HL-60 (cell line): ENCODE data around the gene IFRD2.
A peak's percentile ranks its signal among the peaks of the same experiment; 100 is the strongest.

ENCODE experiments used
- DNase-seq, 2 experiments: peaks; one replicate each; pipeline ENCODE4 v3.0.0-alpha.2; 2010 to 2020; ENCODE audit warnings: low read depth in 1 of 2, low spot score in 1 of 2
- H3K27ac ChIP-seq: fragments of 250-450 bp; sonication (Bioruptor Pico); replicated peaks from 2 replicates; pipeline ENCODE4 v1.5.1; 2020; ENCODE audit warnings: mild to moderate bottlenecking, moderate library complexity
- H3K27me3 ChIP-seq: fragments of 250-450 bp; sonication (Bioruptor Pico); 2 replicates; pipeline ENCODE4 v1.5.1; 2021; ENCODE audit warnings: mild to moderate bottlenecking, moderate library complexity; ENCODE audit not compliant: insufficient read depth, poor library complexity, severe bottlenecking
- H3K4me3 ChIP-seq: replicated peaks from 2 replicates; pipeline ENCODE4 v1.5.1; 2011; ENCODE audit warnings: mild to moderate bottlenecking, control low read depth, low read length; ENCODE audit not compliant: insufficient read depth
- GABPA ChIP-seq: IDR thresholded peaks from 2 replicates; pipeline ENCODE4 v1.6.1; 2012; ENCODE audit warnings: low read depth
- POLR2AphosphoS5 ChIP-seq: IDR thresholded peaks from 2 replicates; pipeline ENCODE4 v1.6.1; 2012; ENCODE audit warnings: low read depth
- SPI1 ChIP-seq: IDR thresholded peaks from 2 replicates; pipeline ENCODE4 v1.6.1; 2012; ENCODE audit warnings: low read depth, mild to moderate bottlenecking, borderline replicate concordance
- TF ChIP-seq, protein P1 (sequence below): IDR thresholded peaks from one replicate; pipeline ENCODE4 v1.5.1; 2011; ENCODE audit warnings: low read length, control low read depth, inconsistent platforms; ENCODE audit not compliant: insufficient read depth
- TF ChIP-seq, protein P2 (sequence below): IDR thresholded peaks from 2 replicates; pipeline ENCODE4 v1.6.1; 2012; ENCODE audit warnings: low read depth; ENCODE audit not compliant: insufficient replicate concordance

IFRD2 gene

GRCh38 chr3:50299929-50300680, 7.9 kb upstream of the IFRD2 start:
- peak; percentile 74 to 89 for DNase-seq
- H3K27me3 ChIP-seq = no peaks in the 10 kb centered on the region
- H3K27ac ChIP-seq = peak overlapping the region; percentile 89
- no peak for TF ChIP-seq GABPA
- TF ChIP-seq, protein P1, sequence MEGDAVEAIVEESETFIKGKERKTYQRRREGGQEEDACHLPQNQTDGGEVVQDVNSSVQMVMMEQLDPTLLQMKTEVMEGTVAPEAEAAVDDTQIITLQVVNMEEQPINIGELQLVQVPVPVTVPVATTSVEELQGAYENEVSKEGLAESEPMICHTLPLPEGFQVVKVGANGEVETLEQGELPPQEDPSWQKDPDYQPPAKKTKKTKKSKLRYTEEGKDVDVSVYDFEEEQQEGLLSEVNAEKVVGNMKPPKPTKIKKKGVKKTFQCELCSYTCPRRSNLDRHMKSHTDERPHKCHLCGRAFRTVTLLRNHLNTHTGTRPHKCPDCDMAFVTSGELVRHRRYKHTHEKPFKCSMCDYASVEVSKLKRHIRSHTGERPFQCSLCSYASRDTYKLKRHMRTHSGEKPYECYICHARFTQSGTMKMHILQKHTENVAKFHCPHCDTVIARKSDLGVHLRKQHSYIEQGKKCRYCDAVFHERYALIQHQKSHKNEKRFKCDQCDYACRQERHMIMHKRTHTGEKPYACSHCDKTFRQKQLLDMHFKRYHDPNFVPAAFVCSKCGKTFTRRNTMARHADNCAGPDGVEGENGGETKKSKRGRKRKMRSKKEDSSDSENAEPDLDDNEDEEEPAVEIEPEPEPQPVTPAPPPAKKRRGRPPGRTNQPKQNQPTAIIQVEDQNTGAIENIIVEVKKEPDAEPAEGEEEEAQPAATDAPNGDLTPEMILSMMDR = no peak
- TF ChIP-seq POLR2AphosphoS5 = peak; percentile 92
- TF ChIP-seq, protein P2, sequence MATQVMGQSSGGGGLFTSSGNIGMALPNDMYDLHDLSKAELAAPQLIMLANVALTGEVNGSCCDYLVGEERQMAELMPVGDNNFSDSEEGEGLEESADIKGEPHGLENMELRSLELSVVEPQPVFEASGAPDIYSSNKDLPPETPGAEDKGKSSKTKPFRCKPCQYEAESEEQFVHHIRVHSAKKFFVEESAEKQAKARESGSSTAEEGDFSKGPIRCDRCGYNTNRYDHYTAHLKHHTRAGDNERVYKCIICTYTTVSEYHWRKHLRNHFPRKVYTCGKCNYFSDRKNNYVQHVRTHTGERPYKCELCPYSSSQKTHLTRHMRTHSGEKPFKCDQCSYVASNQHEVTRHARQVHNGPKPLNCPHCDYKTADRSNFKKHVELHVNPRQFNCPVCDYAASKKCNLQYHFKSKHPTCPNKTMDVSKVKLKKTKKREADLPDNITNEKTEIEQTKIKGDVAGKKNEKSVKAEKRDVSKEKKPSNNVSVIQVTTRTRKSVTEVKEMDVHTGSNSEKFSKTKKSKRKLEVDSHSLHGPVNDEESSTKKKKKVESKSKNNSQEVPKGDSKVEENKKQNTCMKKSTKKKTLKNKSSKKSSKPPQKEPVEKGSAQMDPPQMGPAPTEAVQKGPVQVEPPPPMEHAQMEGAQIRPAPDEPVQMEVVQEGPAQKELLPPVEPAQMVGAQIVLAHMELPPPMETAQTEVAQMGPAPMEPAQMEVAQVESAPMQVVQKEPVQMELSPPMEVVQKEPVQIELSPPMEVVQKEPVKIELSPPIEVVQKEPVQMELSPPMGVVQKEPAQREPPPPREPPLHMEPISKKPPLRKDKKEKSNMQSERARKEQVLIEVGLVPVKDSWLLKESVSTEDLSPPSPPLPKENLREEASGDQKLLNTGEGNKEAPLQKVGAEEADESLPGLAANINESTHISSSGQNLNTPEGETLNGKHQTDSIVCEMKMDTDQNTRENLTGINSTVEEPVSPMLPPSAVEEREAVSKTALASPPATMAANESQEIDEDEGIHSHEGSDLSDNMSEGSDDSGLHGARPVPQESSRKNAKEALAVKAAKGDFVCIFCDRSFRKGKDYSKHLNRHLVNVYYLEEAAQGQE = no peak
- TF ChIP-seq SPI1 = peak; percentile 80; the same call in 1 of the 2 replicates
- peak overlapping the region; percentile 29 for H3K4me3 ChIP-seq

GRCh38 chr3:50299638-50299928, 7.4 kb upstream of the IFRD2 start:
- Histone ChIP-seq H3K4me3 (peak overlapping the region; percentile 29), H3K27ac (peak overlapping the region; percentile 89), H3K27me3 (no peaks in the 10 kb centered on the region)
- DNase-seq = no peak
- TF ChIP-seq GABPA (no peak), POLR2AphosphoS5 (no peak), SPI1 (no peak)
- TF ChIP-seq, protein P1 = no peak
- TF ChIP-seq, protein P2 = no peak

- DNase-seq = peak; percentile 100
- TF ChIP-seq POLR2AphosphoS5 = peak; percentile 55; the same call in 1 of the 2 replicates
- peak; percentile 53; the same call in 1 of the 2 replicates for TF ChIP-seq SPI1
- TF ChIP-seq, protein P2 = no peak
- Histone ChIP-seq H3K27me3 (no peaks in the 10 kb centered on the region), H3K27ac (peak within 1 kb of the TSS; percentile 89), H3K4me3 (peak within 1 kb of the TSS; percentile 69)
Measured at GRCh38 chr3:50298836-50299637, 6.8 kb upstream of the IFRD2 start, which contains the start of the genes HYAL3 and NAA80. Gene HYAL3 (minus strand): TSS chr3:50299405. CDS start chr3:50295602, 3,803 bp downstream. Gene NAA80 (minus strand): TSS chr3:50299405. CDS start chr3:50297463, 1,942 bp downstream.
